Ovary (tissue), 9 donors: ENCODE measurements around the gene TPST1. TPM values are rescaled to one million over a fixed set of nuclear protein-coding genes. Genes with fewer than 3 reads are reported as not detected.

Source experiments
- DNase-seq, 5 donors: peaks; one replicate each; pipeline ENCODE4 v3.0.0-alpha.2; 2019 to 2020
- H3K27ac ChIP-seq, 2 donors: fragments of 200-600 bp; one replicate each; pipeline versions ENCODE4 v1.5.1 to v1.8.0; 2019 to 2022
- H3K27me3 ChIP-seq: fragments of 200-600 bp; one replicate; pipeline ENCODE4 v1.8.0; 2022
- H3K36me3 ChIP-seq: fragments of 200-600 bp; sonication (generic); one replicate; pipeline ENCODE4 v1.5.1; 2019
- H3K4me1 ChIP-seq: one replicate; pipeline ENCODE4 v1.8.1; 2013; ENCODE audit warnings: mild to moderate bottlenecking, moderate library complexity; ENCODE audit not compliant: insufficient read depth
- H3K4me3 ChIP-seq: fragments of 200-600 bp; sonication (generic); one replicate; pipeline ENCODE4 v1.5.1; 2017
- H3K9me3 ChIP-seq, 2 donors: fragments of 200-600 bp in 1 of 2; sonication (generic) in 1 of 2; one replicate each; pipeline versions ENCODE4 v1.5.1 to v1.8.1; 2013 to 2019; ENCODE audit warnings: mild to moderate bottlenecking in 1 of 2, moderate library complexity in 1 of 2
- EP300 ChIP-seq: sonication (generic); formaldehyde crosslinking; IDR thresholded peaks from one replicate; pipeline ENCODE4 v1.6.1; 2017; ENCODE audit warnings: antibody characterized with exemption
- POLR2A ChIP-seq: fragments of 450-650 bp; IDR thresholded peaks from one replicate; pipeline ENCODE4 v1.6.1; 2017; ENCODE audit warnings: antibody characterized with exemption, mild to moderate bottlenecking, moderate library complexity
- WGBS, 3 donors: extraction: QIAGEN DNeasy Blood & Tissue Kit in 1 of 3; methylation state at CpG; one replicate each; pipeline versions ENCODE4 v1.1.5 to v1.1.7; 2013 to 2017; 5-methylcytosine and 5-hydroxymethylcytosine counted together
- intact Hi-C, 4 donors: fragments of 100-400 bp; cut with DNase I; formaldehyde crosslinking; loops; one replicate each; pipeline versions ENCODE4 v1.11.0 to v1.15.1; 2022 to 2023
- polyA plus RNA-seq, 2 donors: library from polyadenylated mRNA; stranded (reverse); fragments of 200-250 nt in 1 of 2; fragments of 350-450 nt in 1 of 2; fragmentation: Illumina TruSeq in 1 of 2; extraction: RNeasy Lipid Tissue Mini Kit (QIAGEN cat#74804) in 1 of 2; gene quantifications; one replicate each; pipeline ENCODE4 v1.2.3, GENCODE V29; 2013 to 2014
- total RNA-seq, 7 donors: library from RNA; depleted of rRNA in 2 of 7; stranded (reverse); fragments of >200 nt in 2 of 7; fragmentation: NEBNext Ultra II Directional in 3 of 7; extraction: Animal tissue kit (Norgen Biotek cat#: 25700) in 3 of 7; gene quantifications; one replicate each; pipeline versions ENCODE4 v1.1.0 to v1.2.4, GENCODE V29; 2016 to 2023
- TF ChIP-seq, protein P1 (sequence below), 3 donors: fragments of 450-650 bp in 2 of 3; fragments of 200-600 bp in 1 of 3; IDR thresholded peaks; one replicate each; pipeline versions ENCODE4 v1.5.1 to v1.8.0; 2016 to 2022; ENCODE audit warnings: antibody characterized with exemption in 3 of 3, mild to moderate bottlenecking in 1 of 3
- donor health status: DM: no; HTN: no; CAD: no; lungs with moderate emphysema.
- donor health status: DM: no; HTN: no; CAD: no.
- donor health status: Bipolar disorder and iron deficiency.
- donor health status: DM: yes; HTN: yes; CAD: no.
- donor health status: DM: no; HTN: no; CAD: no.
- donor health status: DM: yes; HTN: yes; CAD: no.

Gene TPST1
- total and polyA plus RNA-seq, 9 donors: 18.9 to 42.6 (median 30.3) TPM

- H3K36me3 ChIP-seq: no peaks in the 10 kb centered on the region
- H3K27ac ChIP-seq: no peak overlapping the region
- no peak overlapping the region for H3K4me3 ChIP-seq
- no peak for TF ChIP-seq POLR2A
- TF ChIP-seq, protein P1, sequence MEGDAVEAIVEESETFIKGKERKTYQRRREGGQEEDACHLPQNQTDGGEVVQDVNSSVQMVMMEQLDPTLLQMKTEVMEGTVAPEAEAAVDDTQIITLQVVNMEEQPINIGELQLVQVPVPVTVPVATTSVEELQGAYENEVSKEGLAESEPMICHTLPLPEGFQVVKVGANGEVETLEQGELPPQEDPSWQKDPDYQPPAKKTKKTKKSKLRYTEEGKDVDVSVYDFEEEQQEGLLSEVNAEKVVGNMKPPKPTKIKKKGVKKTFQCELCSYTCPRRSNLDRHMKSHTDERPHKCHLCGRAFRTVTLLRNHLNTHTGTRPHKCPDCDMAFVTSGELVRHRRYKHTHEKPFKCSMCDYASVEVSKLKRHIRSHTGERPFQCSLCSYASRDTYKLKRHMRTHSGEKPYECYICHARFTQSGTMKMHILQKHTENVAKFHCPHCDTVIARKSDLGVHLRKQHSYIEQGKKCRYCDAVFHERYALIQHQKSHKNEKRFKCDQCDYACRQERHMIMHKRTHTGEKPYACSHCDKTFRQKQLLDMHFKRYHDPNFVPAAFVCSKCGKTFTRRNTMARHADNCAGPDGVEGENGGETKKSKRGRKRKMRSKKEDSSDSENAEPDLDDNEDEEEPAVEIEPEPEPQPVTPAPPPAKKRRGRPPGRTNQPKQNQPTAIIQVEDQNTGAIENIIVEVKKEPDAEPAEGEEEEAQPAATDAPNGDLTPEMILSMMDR (IDR thresholded peaks at IDR 0.05): no peak
- TF ChIP-seq EP300: no peak
- intact Hi-C loops: no loop called here
- no peak for DNase-seq
- no peaks in the 10 kb centered on the region for H3K4me1 ChIP-seq
- no peaks in the 10 kb centered on the region for H3K9me3 ChIP-seq
- H3K27me3 ChIP-seq: no peaks in the 10 kb centered on the region
Observed at GRCh38 chr7:66336760-66337159, 131.6 kb downstream of the TPST1 start.

DNA sequence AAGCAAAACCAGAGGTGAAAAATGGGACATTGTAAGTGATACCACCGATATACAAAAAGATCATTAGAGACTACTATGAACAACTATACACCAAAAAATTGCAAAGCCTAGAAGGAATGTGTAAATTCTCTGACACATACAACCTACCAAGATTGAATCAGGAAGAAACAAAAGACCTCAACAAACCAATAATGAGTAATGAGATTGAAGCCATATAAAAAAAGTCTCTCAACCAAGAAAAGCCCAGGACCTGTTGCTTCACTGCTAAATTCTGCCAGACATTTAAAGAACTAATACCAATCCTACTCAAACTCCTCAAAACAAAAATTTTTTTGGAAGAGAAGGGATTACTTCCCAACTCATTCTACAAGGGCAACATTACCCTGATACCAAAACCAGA lies 134.0 kb downstream of the TPST1 start:
- 97 to 100% (median 98%) methylated on average over 1 of the region's 1 CpG for WGBS, 3 donors
- TF ChIP-seq POLR2A (no peak), EP300 (no peak)
- TF ChIP-seq, protein P1 (IDR thresholded peaks at IDR 0.05): no peak
- no peak for DNase-seq
- no peaks in the 10 kb centered on the region for H3K36me3 ChIP-seq
- H3K27me3 ChIP-seq: no peaks in the 10 kb centered on the region
- H3K27ac ChIP-seq: no peak overlapping the region
- no peaks in the 10 kb centered on the region for H3K9me3 ChIP-seq
- no peaks in the 10 kb centered on the region for H3K4me1 ChIP-seq
- no peak overlapping the region for H3K4me3 ChIP-seq
- intact Hi-C loops: no loop called here

DNA sequence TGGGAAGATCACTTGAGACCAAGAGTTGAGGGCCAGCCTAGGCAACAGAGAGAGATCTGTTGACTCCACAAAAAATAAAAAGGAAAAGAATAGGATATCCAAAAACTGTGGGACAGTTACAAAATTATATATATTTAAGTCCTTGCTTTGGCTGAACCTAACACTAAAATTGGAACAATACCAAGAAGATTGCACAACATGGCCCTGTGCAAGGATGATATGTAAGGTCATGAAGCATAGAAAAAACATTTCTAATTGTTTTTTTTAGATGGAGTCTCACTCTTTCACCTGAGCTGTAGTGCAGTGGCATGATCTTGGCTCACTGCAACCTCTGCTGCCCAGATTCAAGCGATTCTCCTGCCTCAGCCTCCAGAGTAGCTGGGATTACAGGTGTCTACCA lies 139.0 kb downstream of the TPST1 start:
- intact Hi-C loops: no loop called here
- DNase-seq: no peak
- no peaks in the 10 kb centered on the region for H3K27me3 ChIP-seq
- no peak overlapping the region for H3K27ac ChIP-seq
- H3K9me3 ChIP-seq: no peaks in the 10 kb centered on the region
- 93 to 100% (median 98%) methylated on average over 1 of the region's 1 CpG for WGBS, 3 donors
- no peak overlapping the region for H3K4me3 ChIP-seq
- TF ChIP-seq, protein P1 (IDR thresholded peaks at IDR 0.05): no peak
- TF ChIP-seq EP300 (no peak), POLR2A (no peak)
- H3K36me3 ChIP-seq: no peaks in the 10 kb centered on the region
- peaks cover 1% of the 10 kb centered on the region for H3K4me1 ChIP-seq

GRCh38 chr7:66348531-66348930 lies 143.4 kb downstream of the TPST1 start:
- H3K4me3 ChIP-seq: no peak overlapping the region
- no peaks in the 10 kb centered on the region for H3K36me3 ChIP-seq
- H3K4me1 ChIP-seq: peaks cover 5% of the 10 kb centered on the region
- no peak overlapping the region for H3K27ac ChIP-seq
- H3K9me3 ChIP-seq: no peaks in the 10 kb centered on the region
- no peak for DNase-seq
- WGBS, 3 donors: 14 to 36% (median 35%) methylated on average over 4 of the region's 4 CpGs
- TF ChIP-seq EP300 (no peak), POLR2A (no peak)
- TF ChIP-seq, protein P1 (IDR thresholded peaks at IDR 0.05): no peak
- intact Hi-C loops: no loop called here
- H3K27me3 ChIP-seq: no peaks in the 10 kb centered on the region

DNA sequence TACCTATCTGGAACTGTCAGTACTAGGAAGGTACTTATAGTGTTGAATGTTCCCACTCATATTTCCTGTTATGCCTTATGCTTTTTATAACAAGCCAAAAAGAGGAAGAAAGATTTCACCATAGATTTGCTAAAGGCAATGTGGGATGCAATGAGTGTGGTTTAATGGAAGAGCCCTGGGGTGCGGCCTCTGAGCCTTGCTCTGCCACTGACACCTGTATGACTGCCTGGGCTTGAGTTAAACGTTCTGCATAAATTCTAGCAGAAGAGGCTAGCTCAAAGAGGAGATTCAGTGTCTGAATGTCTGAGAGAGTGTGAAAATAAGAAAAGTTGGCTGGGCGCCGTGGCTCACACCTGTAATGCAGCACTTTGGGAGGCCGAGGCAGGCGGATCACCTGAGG lies 143.8 kb downstream of the TPST1 start:
- intact Hi-C loops: no loop called here
- Histone ChIP-seq H3K27me3 (no peaks in the 10 kb centered on the region), H3K36me3 (no peaks in the 10 kb centered on the region), H3K4me1 (peaks cover 5% of the 10 kb centered on the region), H3K9me3 (no peaks in the 10 kb centered on the region), H3K27ac (no peak overlapping the region), H3K4me3 (no peak overlapping the region)
- no peak for TF ChIP-seq EP300
- no peak for TF ChIP-seq POLR2A
- TF ChIP-seq, protein P1 (IDR thresholded peaks at IDR 0.05): no peak
- no peak for DNase-seq
- 81 to 84% (median 82%) methylated on average over 6 of the region's 6 CpGs for WGBS, 3 donors
